ENCODE data around the gene CMTM3.
"Not testable (repeated sequence)": the region's sequence is repeated elsewhere in the genome, so short reads cannot be mapped to it uniquely, and the experiment has no call there.

Gene CMTM3

GRCh38 chr16:66610111-66610820, 5.8 kb downstream of the CMTM3 start:
- no peak for DNase-seq

- DNase-seq, result not testable (repeated sequence)
These were observed 7.4 kb downstream of the CMTM3 start for GRCh38 chr16:66611911-66612310.

GRCh38 chr16:66612422-66612821, 7.9 kb downstream of the CMTM3 start:
- no peak for DNase-seq

- DNase-seq, result no peak
These were observed 9.8 kb downstream of the CMTM3 start for GRCh38 chr16:66614161-66614802.

- DNase-seq, result no peak
These were observed 11.7 kb downstream of the CMTM3 start for GRCh38 chr16:66616169-66616568.

GRCh38 chr16:66616592-66616991, 12.1 kb downstream of the CMTM3 start:
- no peak for DNase-seq

- no peak for DNase-seq
These were observed 12.5 kb downstream of the CMTM3 start for GRCh38 chr16:66617010-66617434.

- no peak for DNase-seq
These were observed 13.2 kb downstream of the CMTM3 start for GRCh38 chr16:66617728-66618127.

- DNase-seq, result no peak
These were observed 14.3 kb downstream of the CMTM3 start for GRCh38 chr16:66618588-66619375.

- no peak for DNase-seq
These were observed 15.3 kb downstream of the CMTM3 start for GRCh38 chr16:66619534-66620428.

- no peak for DNase-seq
These were observed 15.9 kb downstream of the CMTM3 start for GRCh38 chr16:66620429-66620795.

GRCh38 chr16:66621973-66622372, 17.5 kb downstream of the CMTM3 start:
- no peak for DNase-seq

GRCh38 chr16:66622863-66623262, 18.4 kb downstream of the CMTM3 start:
- DNase-seq, result no peak

- no peak for DNase-seq
These were observed 19.3 kb downstream of the CMTM3 start for GRCh38 chr16:66623755-66624154.

- not testable (repeated sequence) for DNase-seq
These were observed 23.3 kb downstream of the CMTM3 start for GRCh38 chr16:66627611-66628378.

GRCh38 chr16:66629856-66630255, 25.4 kb downstream of the CMTM3 start:
- DNase-seq, result no peak

GRCh38 chr16:66630561-66631260, 26.2 kb downstream of the CMTM3 start:
- not testable (repeated sequence) for DNase-seq

- DNase-seq, result not testable (repeated sequence)
These were observed 27.1 kb downstream of the CMTM3 start for GRCh38 chr16:66631558-66631957.

GRCh38 chr16:66634527-66635196, 30.2 kb downstream of the CMTM3 start:
- DNase-seq, result no peak

- DNase-seq, result no peak
These were observed 30.9 kb downstream of the CMTM3 start for GRCh38 chr16:66635406-66635805.

GRCh38 chr16:66636199-66636598, 31.7 kb downstream of the CMTM3 start:
- no peak for DNase-seq
